Heart left ventricle (tissue), 13 donors: ENCODE results near the gene MBD3L2.

Experiments used
- POLR2A ChIP-seq, 2 donors: fragments of 450-650 bp; IDR thresholded peaks; one replicate each; pipeline ENCODE4 v1.6.1; 2017; ENCODE audit warnings: antibody characterized with exemption in 2 of 2, mild to moderate bottlenecking in 2 of 2, moderate library complexity in 2 of 2
- TF ChIP-seq, protein P1 (sequence below), 12 donors: fragments of 200-600 bp; sonication (generic) in 4 of 12; IDR thresholded peaks; one replicate each; pipeline versions ENCODE4 v1.5.0 to v1.8.0; 2018 to 2022; ENCODE audit warnings: antibody characterized with exemption in 12 of 12, mild to moderate bottlenecking in 5 of 12
- donor health status: ischemic (EF 13 %, LVEDD 7.1; RV severe dilation, severe dysfunction).
- donor health status: DM: no; HTN: yes; CAD: no.
- donor health status: DM: no; HTN: no; CAD: no.
- donor health status: ischemic (EF 25% LVEDD 6.9; RV normal size, moderate dysfunction).
- donor health status: ischemic (EF 25% LVEDD 5.7; RV mildly dilated, moderate dysfunction).
- donor health status: ischemic (EF 35%, LVEDD 5.7; RV mildly dilated, moderate dysfunction).
- donor health status: nonischemic (EF 11% LVEDD 7.7; RV severe dilation, severe dysfunction).
- donor health status: DM: yes; HTN: yes; CAD: no.
- donor health status: PGD.
- donor health status: ischemic (EF 29% LVEDD 5.4; RV normal size, mild dysfunction).
- donor health status: nonischemic (EF 23%, LVEDD 6.1; RV moderate dilation, normal function).

- TF ChIP-seq, protein P1, sequence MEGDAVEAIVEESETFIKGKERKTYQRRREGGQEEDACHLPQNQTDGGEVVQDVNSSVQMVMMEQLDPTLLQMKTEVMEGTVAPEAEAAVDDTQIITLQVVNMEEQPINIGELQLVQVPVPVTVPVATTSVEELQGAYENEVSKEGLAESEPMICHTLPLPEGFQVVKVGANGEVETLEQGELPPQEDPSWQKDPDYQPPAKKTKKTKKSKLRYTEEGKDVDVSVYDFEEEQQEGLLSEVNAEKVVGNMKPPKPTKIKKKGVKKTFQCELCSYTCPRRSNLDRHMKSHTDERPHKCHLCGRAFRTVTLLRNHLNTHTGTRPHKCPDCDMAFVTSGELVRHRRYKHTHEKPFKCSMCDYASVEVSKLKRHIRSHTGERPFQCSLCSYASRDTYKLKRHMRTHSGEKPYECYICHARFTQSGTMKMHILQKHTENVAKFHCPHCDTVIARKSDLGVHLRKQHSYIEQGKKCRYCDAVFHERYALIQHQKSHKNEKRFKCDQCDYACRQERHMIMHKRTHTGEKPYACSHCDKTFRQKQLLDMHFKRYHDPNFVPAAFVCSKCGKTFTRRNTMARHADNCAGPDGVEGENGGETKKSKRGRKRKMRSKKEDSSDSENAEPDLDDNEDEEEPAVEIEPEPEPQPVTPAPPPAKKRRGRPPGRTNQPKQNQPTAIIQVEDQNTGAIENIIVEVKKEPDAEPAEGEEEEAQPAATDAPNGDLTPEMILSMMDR (IDR thresholded peaks at IDR 0.05), result no peak
- no peak for TF ChIP-seq POLR2A (IDR thresholded peaks at IDR 0.05)
Measured at GRCh38 chr19:7006135-7006704, 42.9 kb upstream of the MBD3L2 start.
